GM21786 (cell line): ENCODE measurements around the gene DNASE1L3.
"Not testable (repeated sequence)": the region's sequence is repeated elsewhere in the genome, so short reads cannot be mapped to it uniquely, and the experiment has no call there.

Source experiments
- ATAC-seq: cut with Tn5 transposase; IDR thresholded peaks from one replicate; pipeline ENCODE4 v1.9.1; 2021; ENCODE audit not compliant: unreplicated experiment

The DNASE1L3 gene

DNA sequence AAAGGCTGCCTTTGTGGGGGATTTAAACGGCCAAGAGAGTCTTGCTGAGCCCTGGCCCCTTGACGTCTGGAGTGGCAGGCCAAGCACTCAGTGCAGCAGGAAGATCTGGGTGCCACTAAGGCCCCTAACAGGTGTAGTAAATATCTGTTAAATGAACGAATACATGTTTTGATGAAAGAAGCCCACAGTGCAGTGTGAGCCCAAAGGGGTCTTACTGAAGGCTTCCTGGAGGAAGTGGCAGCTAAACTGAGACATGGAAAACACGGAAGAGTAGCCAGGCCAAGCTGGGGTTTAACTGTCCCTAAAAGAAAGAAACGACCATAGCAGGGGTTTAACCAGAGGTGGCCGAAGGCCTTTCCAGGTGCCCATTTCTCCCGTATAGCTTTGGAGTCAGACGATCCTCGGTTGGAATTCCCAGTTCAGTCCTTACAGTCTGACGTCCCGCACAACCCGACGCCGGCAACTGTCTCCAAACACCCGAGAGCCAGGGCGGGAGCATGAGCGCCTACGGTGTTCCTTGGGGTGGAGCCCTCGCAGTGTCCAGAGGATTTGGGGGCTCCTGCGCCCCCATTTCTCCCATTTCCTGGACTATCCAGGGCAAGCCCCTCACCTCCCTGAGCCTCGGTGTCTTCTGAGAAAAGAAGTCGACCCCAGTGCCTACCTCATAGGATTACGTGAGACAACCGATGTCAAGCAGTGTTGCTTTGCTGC is 25.9 kb upstream of the DNASE1L3 start:
- no peak for ATAC-seq

- no peak for ATAC-seq
Measured at GRCh38 chr3:58235970-58236369, 25.2 kb upstream of the DNASE1L3 start.

DNA sequence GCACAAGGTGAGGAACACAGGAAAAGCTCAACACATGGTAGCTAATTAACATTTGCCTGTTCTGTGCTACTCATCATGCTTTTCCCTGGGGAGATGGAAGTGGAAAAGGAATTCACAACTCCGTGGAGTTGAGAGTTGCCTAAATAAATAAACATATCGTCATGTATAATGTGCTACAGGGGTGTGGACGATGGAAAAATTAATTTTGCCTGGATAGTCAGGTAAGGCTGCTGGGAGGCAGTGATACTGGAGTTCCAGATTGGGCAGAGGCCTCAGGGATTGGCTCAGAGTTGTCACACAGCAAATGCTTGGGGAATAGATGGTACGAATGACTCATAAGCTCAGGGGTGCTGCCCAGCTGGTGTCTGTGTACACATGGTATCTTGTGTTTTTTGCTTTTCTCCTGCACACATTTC is 23.8 kb upstream of the DNASE1L3 start:
- no peak for ATAC-seq

DNA sequence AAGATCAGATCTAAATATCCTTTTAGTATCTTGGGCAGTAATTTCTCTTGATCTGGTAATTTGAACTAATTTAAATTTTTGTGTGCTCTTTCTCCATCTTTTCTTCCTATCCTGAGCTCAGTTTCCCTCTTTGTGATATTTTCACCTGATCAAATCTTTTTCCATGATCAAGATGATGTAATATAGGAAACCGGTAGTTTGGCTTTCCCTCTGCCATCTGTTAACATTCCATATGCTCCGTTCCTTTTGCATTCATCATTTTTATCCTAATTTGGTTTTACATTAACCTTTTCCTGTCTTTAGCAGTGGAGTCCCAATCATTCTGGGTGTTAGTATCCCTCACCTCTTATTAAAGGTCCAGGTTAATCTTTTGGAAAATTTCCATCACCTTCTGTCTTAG is 20.9 kb upstream of the DNASE1L3 start:
- ATAC-seq, result no peak

DNA sequence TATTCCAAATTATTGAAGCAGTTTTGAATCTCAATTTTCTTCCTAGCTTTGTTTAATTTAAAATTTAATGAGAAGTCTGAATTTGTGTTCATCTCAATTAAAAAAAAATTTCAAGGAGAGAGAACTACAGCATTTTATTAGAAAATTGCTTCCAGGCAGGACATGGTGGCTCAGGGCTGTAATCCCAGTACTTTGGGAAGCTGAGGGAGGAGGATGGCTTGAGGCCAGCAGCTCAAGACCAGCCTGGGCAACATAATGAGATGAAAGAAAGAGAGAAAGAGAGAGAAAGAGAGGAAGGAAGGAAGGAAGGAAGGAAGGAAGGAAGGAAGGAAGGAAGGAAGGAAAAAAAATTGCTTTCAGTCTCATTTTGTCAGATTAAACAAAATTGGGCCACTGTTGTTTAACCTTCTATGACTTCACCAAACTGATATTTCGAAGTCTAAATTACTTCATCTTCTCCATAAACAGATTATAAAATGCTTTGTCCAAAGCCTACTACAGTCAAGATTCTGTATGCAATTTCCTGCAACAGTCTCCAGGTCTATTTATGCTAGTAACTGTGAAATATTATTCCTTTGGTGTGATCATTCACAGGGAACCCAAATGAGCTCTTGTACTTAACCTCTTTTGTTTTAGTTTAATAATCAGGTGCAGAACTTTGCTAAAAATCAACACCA is 20.2 kb upstream of the DNASE1L3 start:
- ATAC-seq, result no peak

DNA sequence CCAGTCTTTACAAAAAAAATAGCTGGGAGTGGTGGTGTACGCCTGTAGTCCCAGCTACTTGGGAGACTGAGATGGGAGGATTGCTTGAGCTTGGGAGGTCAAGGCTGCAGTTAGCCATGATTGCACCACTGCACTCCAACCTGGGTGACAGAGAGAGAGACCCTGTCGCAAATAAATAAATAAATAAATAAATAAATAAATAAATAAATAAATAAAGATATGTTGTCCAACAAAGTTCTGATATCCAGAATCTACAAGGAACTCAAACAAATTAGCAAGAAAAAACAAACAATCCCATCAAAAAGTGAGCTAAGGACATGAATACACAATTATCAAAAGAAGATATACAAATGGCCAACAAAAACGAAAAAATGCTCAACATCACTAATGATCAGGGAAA is 17.2 kb upstream of the DNASE1L3 start:
- not testable (repeated sequence) for ATAC-seq

DNA sequence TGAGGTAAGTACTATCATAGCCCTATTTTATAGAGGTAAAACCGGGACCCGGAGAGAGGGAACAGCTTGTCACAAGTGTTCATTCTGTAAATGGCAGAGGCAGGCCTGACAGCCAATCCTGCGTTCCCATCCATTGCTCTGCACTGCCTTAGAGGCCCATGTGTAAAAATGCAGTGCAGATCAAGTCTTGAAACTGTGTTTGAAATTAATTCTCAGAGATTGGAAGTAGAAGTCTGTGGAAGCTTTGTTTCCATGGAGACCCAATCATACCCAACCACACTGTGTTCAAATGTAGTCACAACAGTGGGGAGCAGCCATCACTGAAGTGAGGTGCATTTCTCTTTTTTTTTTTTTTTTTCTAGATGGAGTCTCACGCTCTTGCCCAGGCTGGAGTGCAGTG is 13.1 kb upstream of the DNASE1L3 start:
- no peak for ATAC-seq

DNA sequence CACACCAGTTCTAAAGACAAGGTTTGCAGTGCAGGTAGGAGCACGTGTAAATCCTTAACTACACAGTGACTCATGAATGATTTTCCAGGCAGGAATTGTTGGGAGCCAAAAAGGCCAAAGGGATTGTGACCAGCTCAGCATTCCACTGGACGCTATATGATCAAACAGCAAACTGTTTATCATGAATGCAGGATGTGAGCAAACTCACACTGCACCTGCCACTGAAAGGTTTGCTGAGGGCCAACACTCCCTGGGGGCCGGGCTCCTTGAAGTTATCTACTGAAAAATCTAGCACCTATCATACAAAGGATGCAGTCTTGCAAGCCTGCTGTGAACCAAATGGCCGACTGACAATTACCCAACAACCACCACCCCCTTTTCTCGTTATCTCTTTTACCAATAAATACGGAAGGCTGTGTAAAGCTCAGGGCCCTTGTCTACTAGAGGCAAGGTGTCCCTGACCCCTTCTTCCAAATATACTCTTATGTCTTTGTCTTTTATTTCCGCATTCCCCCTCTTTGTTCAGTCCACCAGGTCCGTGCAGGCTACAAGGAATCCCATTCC is 11.5 kb upstream of the DNASE1L3 start:
- ATAC-seq, result no peak

- no peak for ATAC-seq
Measured at GRCh38 chr3:58218904-58219303, 8.1 kb upstream of the DNASE1L3 start.

- peak; percentile 27 for ATAC-seq
Measured at GRCh38 chr3:58217209-58217811, 6.5 kb upstream of the DNASE1L3 start.

DNA sequence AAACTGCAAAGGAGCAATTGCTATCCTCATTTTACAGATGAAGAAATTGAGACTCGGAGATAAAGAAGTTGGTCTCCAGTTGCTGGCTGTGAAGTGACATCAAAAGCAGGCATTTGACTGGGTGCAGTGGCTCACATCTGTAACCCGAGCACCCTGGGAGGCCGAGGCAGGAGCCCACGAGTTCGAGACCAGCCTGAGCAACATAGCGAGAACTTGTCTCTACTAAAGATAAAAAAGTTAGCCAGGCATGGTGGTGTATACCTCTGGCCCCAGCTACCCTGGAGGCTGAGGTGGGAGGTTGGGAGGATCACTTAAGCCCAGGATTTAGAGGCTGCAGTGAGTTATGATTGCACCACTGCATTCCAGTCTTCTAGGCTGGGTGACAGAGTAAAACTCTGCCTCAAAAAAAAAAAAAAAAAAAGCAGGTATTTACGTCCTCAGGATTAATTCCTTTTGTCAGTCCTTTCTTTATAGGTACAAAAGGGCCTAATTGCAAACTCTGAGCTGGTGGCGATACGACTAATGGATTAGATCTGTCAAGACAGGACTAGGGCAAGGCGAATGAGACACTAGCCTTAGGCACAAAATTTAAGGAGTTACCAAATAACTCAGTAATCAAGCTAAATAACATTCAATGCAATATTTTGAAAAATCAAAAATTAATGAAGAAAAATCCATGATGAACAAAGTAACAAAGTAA is 5.9 kb upstream of the DNASE1L3 start:
- ATAC-seq, result no peak

- no peak for ATAC-seq
Measured at GRCh38 chr3:58215317-58216025, 4.7 kb upstream of the DNASE1L3 start.

DNA sequence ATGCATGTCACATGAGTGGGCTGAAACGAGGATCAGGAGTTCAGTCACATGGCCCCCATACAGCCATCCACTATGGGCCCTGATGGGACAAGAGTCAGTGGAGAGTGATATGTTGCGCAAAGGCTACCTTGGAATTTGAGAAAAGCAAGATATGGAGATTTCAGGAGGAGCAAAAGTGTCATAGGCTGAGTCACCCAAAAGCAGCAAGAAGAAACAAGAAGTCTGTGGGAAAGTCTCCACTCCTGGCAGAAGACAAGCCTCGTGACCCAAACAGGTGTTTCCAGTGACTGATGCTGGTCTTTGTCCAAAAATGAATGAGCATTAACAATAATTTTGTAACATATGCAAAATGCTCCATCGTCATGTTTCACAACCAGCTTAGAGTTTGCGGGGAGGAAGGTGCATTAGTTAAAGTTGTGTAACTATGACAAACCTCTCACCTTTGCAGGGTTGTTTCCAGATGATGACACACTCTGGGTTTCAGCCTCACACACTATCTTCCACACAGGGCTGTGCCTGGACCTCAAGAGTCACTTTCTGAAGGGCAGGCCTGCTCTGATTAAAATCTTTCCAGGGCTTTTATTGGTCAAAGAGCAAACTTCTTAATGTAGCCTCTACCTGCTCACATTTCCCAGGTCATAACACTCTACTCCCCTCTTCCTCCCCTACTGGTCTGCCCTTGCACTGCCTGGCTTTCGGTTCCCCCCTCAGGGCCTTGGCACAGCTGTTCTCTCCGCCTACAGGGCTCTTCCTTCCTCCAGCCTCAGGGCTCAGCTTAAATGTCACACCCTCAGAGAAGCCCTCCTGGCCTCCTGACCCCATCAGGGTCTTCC is 3.9 kb upstream of the DNASE1L3 start:
- ATAC-seq, result peak; percentile 73

GRCh38 chr3:58209933-58210332 is 839 bp downstream of the DNASE1L3 start:
- no peak for ATAC-seq

DNA sequence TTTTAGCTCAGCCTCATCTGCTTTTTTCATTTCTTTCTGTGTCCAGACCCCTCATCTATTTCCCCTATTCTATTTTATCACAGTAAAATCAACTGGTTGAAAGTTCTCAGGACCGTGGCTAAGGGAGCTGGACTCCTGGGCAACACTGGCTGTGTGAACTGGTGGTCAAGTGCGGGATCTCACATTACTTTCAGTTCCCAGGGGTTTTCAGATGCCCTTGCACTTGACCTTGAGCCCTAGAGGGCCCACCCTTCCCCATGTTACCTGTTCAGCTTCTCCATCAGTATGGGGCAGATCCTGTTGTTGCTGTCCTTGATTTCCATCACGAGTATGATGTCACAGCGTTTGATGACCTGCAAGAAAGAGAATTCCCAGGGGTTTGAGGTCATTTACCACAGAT is 2.8 kb downstream of the DNASE1L3 start:
- ATAC-seq, result no peak

GRCh38 chr3:58206406-58207011 is 4.3 kb downstream of the DNASE1L3 start:
- ATAC-seq, result no peak

DNA sequence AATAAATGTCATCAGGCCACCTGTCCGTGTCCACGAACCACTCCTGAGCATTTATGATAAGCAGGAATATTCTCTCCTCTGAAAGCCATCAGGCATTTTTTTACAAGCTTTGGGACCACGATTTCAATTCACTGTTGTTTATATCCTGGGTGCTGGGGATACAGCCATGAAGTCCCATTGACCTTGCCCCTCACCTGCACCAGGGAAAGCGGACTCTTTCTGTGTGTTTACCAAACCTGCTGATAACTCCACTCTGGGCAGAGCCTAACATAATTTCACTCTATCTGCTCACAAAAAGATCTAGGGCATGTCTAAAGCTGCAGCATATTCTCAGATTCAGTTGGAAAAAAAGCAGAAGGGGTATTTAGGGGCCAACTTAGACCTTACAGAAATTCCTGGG is 4.8 kb downstream of the DNASE1L3 start:
- no peak for ATAC-seq

DNA sequence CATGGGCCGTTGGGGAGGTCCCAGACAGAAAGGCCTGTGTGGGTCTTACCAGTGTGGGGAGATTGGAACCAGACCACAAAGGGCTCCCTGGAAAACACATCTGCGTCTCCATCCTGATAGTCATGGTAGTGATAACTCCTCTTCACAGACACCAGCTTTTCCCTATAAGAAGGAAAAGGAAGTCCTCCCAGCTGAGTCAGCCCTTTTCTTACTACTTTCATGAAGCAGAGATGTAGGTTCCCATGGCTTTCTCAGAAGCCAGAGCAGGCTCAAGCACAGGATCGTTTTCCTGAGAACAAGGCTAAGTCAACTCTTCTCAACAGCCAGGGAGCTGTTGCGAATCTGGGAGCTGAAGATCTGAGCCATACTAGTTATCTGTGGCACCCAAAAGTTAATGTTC is 6.1 kb downstream of the DNASE1L3 start:
- no peak for ATAC-seq

DNA sequence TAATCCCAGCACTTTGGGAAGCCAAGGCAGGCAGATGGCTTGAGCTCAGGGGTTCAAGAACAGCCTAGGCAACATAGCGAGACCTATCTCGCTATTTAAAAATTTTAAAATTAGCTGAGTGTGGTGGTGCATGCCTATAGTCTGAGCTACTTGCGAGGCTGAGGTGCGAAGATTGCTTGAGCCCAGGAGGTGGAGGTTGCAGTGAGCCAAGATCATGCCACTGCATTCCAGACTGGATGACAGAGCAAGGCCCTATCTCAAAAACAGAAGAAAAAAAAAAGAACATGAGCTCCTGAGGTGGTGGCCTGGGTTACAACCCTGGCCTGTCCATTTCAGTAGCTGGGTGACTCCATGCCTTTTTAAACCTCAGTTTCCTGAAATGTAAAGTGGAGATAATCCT is 7.2 kb downstream of the DNASE1L3 start:
- ATAC-seq, result no peak
